Cerebellar nuclear complex (tissue), 1 donor: ENCODE data around the gene APOE.
A peak's percentile ranks its signal among the peaks of the same experiment; 100 is the strongest.
"Not testable (repeated sequence)": the region's sequence is repeated elsewhere in the genome, so short reads cannot be mapped to it uniquely, and the experiment has no call there.

Experiments used
- DNase-seq, 2 experiments: peaks; one replicate each; lab custom pipeline; 2025; lab: John Stamatoyannopoulos, UW

The APOE gene

GRCh38 chr19:44911896-44912295 lies 6.3 kb downstream of the APOE start:
- not testable (repeated sequence) for DNase-seq

GRCh38 chr19:44912854-44913253 lies 7.3 kb downstream of the APOE start:
- DNase-seq: no peak

GRCh38 chr19:44913512-44914432 lies 8.2 kb downstream of the APOE start:
- not testable (repeated sequence) for DNase-seq

GRCh38 chr19:44914433-44915206 lies 9.0 kb downstream of the APOE start, which contains the start of gene APOC1:
Gene APOC1, plus strand, starts transcription at chr19:44914608. Its CDS starts 284 bp downstream, at chr19:44914892.
- peak in 1 of 2 experiments; percentile 13 for DNase-seq

- DNase-seq: no peak
Observed at GRCh38 chr19:44924243-44924725, 18.7 kb downstream of the APOE start.

GRCh38 chr19:44925114-44925891 lies 19.7 kb downstream of the APOE start:
- DNase-seq: no peak

GRCh38 chr19:44926245-44927077 lies 20.9 kb downstream of the APOE start:
- DNase-seq: not testable (repeated sequence)

- DNase-seq: no peak
Observed at GRCh38 chr19:44927746-44928145, 22.1 kb downstream of the APOE start.

GRCh38 chr19:44930088-44930487 lies 24.5 kb downstream of the APOE start:
- DNase-seq: no peak

- DNase-seq: no peak
Observed at GRCh38 chr19:44931541-44931940, 25.9 kb downstream of the APOE start.

- no peak for DNase-seq
Observed at GRCh38 chr19:44939668-44940067, 34.1 kb downstream of the APOE start.

GRCh38 chr19:44942067-44942571 lies 36.5 kb downstream of the APOE start, which contains the start of gene APOC4:
Gene APOC4, plus strand, starts transcription at chr19:44942237. Its CDS starts 41 bp downstream, at chr19:44942278.
- DNase-seq: no peak

- DNase-seq: no peak
Observed at GRCh38 chr19:44943801-44944249, 38.2 kb downstream of the APOE start.

- no peak for DNase-seq
Observed at GRCh38 chr19:44947041-44947581, 41.5 kb downstream of the APOE start.

GRCh38 chr19:44948237-44948636 lies 42.6 kb downstream of the APOE start:
- no peak for DNase-seq

- no peak for DNase-seq
Observed at GRCh38 chr19:44948763-44949374, 43.3 kb downstream of the APOE start.

- DNase-seq: no peak
Observed at GRCh38 chr19:44949550-44949949, 44.0 kb downstream of the APOE start.

- DNase-seq: no peak
Observed at GRCh38 chr19:44951179-44952159, 45.9 kb downstream of the APOE start.

- DNase-seq: no peak
Observed at GRCh38 chr19:44954278-44954648, 48.7 kb downstream of the APOE start.
